ENCODE measurements around the gene CHMP4A.
"Not testable (repeated sequence)": the region's sequence is repeated elsewhere in the genome, so short reads cannot be mapped to it uniquely, and the experiment has no call there.

CHMP4A gene

DNA sequence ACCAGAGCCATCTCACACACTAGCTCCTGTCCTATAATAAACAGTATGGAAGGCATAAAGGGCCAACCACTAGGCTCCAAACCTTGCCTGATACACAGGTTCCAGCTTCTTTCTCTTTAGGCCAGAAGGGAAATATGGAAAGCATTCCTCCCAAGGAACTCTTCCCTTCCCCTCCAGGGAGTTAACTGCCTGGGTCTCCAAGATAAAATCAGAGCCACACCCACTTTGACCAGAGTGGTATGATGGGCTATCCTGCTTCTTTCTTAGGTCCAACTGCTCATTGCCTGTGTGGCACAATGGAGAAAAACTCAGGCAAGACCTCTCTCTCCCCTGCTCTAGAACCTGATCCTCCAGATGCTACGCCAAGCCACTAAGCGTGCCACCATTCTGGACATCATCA is 5.7 kb downstream of the CHMP4A start:
- CTCF ChIA-PET: interaction anchor here (0.6 to 2.4 kb wide), 4 partner anchors 8 to 46 kb away, joined by 3 to 17 read pairs (median 4); partner anchors contain the start of genes IRF9, MDP1 and TM9SF1
- DNase-seq (ENCODE audit: extremely low spot score): no peak
- TF ChIP-seq, protein P1, sequence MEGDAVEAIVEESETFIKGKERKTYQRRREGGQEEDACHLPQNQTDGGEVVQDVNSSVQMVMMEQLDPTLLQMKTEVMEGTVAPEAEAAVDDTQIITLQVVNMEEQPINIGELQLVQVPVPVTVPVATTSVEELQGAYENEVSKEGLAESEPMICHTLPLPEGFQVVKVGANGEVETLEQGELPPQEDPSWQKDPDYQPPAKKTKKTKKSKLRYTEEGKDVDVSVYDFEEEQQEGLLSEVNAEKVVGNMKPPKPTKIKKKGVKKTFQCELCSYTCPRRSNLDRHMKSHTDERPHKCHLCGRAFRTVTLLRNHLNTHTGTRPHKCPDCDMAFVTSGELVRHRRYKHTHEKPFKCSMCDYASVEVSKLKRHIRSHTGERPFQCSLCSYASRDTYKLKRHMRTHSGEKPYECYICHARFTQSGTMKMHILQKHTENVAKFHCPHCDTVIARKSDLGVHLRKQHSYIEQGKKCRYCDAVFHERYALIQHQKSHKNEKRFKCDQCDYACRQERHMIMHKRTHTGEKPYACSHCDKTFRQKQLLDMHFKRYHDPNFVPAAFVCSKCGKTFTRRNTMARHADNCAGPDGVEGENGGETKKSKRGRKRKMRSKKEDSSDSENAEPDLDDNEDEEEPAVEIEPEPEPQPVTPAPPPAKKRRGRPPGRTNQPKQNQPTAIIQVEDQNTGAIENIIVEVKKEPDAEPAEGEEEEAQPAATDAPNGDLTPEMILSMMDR (IDR thresholded peaks at IDR 0.05; ENCODE audit: control extremely low read depth, extremely low read depth, low read depth, missing control alignments): no peak
- POLR2A ChIA-PET: interaction anchor here (0.6 to 0.7 kb wide), 2 partner anchors 64 to 136 kb away, joined by 3 read pairs; partner anchors contain the start of genes CPNE6 and RABGGTA

DNA sequence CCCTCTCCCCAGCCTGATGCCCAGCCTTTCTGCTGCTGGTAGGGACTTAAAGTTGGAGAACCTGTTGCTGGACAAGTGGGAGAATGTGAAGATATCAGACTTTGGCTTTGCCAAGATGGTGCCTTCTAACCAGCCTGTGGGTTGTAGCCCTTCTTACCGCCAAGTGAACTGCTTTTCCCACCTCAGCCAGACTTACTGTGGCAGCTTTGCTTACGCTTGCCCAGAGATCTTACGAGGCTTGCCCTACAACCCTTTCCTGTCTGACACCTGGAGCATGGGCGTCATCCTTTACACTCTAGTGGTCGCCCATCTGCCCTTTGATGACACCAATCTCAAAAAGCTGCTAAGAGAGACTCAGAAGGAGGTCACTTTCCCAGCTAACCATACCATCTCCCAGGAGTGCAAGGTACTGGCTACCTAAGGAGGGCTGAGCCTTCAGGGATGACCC is 6.2 kb downstream of the CHMP4A start:
- TF ChIP-seq, protein P1 (IDR thresholded peaks at IDR 0.05; ENCODE audit: control extremely low read depth, extremely low read depth, low read depth, missing control alignments): no peak
- ChIA-PET POLR2A (interaction anchor here (0.7 to 1.4 kb wide), 2 partner anchors 12 to 64 kb away, joined by 3 to 5 read pairs; partner anchors contain the start of genes RABGGTA and TM9SF1), CTCF (interaction anchor here (0.9 to 2.4 kb wide), 4 partner anchors 8 to 69 kb away, joined by 3 to 17 read pairs (median 4); partner anchors contain the start of genes IRF9, MDP1 and TM9SF1)
- no peak for DNase-seq (ENCODE audit: extremely low spot score)

DNA sequence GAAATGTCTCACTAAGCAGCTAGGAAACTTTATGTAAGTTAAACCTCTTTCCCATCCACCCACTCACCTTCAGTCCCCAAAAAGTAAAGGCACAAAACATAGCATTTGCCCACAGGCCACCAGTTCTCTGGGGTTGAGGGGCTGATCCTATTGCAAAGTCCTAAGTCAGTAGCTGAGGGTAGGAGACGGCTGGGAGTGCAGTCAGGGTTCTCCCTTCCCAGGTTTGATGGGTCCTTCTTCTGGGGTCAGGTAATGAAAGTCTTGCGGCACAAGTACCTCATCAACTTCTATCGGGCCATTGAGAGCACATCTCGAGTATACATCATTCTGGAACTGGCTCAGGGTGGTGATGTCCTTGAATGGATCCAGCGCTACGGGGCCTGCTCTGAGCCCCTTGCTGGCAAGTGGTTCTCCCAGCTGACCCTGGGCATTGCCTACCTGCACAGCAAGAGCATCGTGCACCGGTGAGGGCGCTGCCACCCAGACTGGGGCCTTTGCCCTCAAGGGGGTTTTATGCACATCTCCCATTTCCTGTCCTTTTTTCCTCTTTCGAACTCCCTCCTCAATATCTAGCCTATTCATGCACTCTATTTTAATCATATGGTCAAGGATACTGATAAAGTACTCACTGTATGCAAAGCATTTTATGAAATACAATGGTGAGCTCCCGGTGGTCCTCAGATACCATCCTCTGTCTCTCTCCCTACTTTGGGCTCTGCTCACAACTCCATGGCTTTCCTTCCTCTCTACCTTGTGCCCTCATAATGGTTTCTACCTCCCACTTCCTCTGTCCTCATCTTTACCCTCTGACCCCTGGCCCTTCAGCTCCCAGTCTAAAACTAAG is 6.8 kb downstream of the CHMP4A start:
- ChIA-PET POLR2A (interaction anchor here (0.7 to 1.4 kb wide), 2 partner anchors 11 to 65 kb away, joined by 3 to 5 read pairs; partner anchors contain the start of genes RABGGTA and TM9SF1), CTCF (interaction anchor here (0.9 to 2.4 kb wide), 5 partner anchors 9 to 68 kb away, joined by 3 to 17 read pairs (median 3); partner anchors contain the start of genes IRF9, MDP1 and TM9SF1)
- no peak for DNase-seq (ENCODE audit: extremely low spot score)
- TF ChIP-seq, protein P1 (IDR thresholded peaks at IDR 0.05; ENCODE audit: control extremely low read depth, extremely low read depth, low read depth, missing control alignments): no peak

DNA sequence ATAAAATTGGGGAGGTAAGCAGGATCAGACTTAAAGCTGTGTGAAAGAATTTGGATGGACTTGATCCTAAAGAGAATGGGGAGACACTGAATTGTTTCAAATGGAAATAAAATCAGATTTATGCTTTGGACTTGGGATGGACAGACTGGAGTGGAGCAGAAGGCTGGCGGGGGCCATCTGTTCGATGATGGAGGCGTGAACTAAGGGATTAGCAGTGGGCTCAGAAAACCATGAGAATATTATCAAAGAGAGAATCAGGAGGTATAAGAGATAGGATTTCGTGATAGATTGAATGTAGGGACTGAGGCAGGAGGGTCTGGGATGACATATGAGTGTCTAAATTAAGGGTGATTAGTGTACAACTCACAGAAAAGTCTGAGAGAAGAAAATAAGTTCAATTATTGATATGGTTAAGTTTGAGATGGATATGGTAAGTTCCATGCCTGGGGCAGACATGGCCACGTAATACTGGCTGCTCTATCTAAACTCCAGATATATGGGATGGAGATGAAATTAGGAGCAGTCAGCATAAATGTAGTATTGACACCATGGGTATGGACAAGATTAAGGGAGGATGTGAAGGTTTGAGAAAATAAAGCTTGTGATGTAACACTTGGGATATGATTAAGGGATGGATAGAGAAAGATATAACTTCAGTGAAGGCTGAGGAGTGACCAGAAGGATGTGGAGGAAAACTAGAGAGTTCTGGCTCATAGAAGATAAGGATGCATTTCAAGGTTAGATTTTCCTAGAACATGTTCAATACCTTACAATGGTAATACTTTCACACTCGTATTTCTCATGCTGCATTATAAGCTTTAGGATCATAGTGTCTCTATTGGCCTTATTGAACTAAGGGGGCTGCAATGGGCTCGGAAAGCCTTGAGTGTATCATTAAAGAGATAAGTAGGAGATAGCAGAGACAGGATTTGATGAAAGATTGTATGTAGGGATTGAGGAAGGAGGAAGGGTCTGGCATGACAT is 8.8 kb downstream of the CHMP4A start:
- TF ChIP-seq, protein P1 (IDR thresholded peaks at IDR 0.05; ENCODE audit: control extremely low read depth, extremely low read depth, low read depth, missing control alignments): no peak
- ChIA-PET CTCF (interaction anchor here (1.1 to 1.8 kb wide), 3 partner anchors 10 to 104 kb away, joined by 3 to 5 read pairs (median 4); partner anchors contain the start of gene CIDEB), POLR2A (no interaction called here)
- no peak for DNase-seq (ENCODE audit: extremely low spot score)

DNA sequence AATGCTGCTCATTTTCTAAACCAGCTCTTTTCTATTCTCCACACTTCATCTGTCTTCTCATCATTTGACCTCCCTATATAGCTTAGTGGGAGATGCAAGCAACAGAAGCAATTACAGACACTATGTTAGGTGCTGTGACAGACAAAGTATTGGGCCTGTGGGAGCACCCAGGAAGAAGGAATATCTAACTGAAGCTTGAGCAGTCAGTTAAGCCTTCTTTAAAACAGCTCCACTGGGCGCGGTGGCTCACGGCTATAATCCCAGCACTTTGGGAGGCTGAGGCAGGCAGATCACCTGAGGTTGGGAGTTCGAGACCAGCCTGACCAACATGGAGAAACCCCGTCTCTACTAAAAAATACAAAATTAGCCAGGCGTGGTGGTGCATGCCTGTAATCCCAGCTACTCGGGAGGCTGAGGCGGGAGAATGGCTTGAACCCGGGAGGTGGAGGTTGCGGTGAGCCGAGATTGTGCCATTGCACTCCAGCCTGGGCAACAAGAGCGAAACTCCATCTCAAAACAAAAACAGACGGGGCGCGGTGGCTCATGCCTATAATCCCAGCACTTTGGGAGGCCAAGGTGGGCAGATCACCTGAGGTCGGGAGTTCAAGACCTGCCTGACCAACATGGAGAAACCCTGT is 9.9 kb downstream of the CHMP4A start:
- CTCF ChIA-PET: interaction anchor here (1.6 to 1.8 kb wide), 2 partner anchors 11 to 105 kb away, joined by 4 to 5 read pairs; partner anchors contain the start of gene CIDEB
- DNase-seq (ENCODE audit: extremely low spot score); POLR2A ChIA-PET: not testable (repeated sequence)

DNA sequence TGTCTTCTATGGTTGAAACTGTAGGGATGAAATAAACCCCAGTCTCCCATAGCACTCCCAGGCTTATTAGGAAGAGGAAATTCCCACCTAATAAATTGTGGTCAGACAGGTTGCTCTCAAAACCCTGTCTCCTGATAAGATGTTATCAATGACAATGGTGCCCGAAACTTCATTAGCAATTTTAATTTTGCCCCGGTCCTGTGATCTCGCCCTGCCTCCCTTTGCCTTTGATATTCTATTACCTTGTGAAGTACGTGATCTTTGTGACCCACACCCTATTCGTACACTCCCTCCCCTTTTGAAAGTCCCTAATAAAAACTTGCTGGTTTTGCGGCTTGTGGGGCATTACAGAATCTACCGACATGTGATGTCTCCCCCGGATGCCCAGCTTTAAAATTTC is 10.8 kb downstream of the CHMP4A start:
- CTCF ChIA-PET; POLR2A ChIA-PET; DNase-seq (ENCODE audit: extremely low spot score): not testable (repeated sequence)
